GM20000 (cell line): ENCODE measurements around the gene CRTC3.

Experiments
- DNase-seq: peaks from one replicate; pipeline ENCODE4 v3.0.0; 2012; ENCODE audit warnings: low spot score
- CTCF ChIP-seq: IDR thresholded peaks from 2 replicates; pipeline ENCODE4 v1.5.1; 2012; ENCODE audit warnings: mild to moderate bottlenecking, control low read depth; ENCODE audit errors: extremely low read depth, missing control alignments

The CRTC3 gene

GRCh38 chr15:90529371-90530249 is at the start of gene CRTC3:
CRTC3 (plus strand) TSS chr15:90529923; CDS start chr15:90530072, 149 bp downstream.
- peak; percentile 95 for DNase-seq
- no peak for TF ChIP-seq CTCF

- no peak for DNase-seq
- no peak for TF ChIP-seq CTCF
Observed at GRCh38 chr15:90481023-90481422, 48.7 kb upstream of the CRTC3 start.

- TF ChIP-seq CTCF, result peak; percentile 64
- peak; percentile 34 for DNase-seq
Observed at GRCh38 chr15:90482124-90483011, 47.4 kb upstream of the CRTC3 start.

GRCh38 chr15:90483012-90483307 is 46.8 kb upstream of the CRTC3 start:
- TF ChIP-seq CTCF, result no peak

GRCh38 chr15:90483637-90484036 is 46.1 kb upstream of the CRTC3 start:
- TF ChIP-seq CTCF, result no peak
- no peak for DNase-seq

More at GRCh38 chr15:90483012-90483307, 46.8 kb upstream of the CRTC3 start:
- DNase-seq, result no peak

GRCh38 chr15:90487186-90487585 is 42.5 kb upstream of the CRTC3 start:
- no peak for DNase-seq
- TF ChIP-seq CTCF, result no peak

- TF ChIP-seq CTCF, result no peak
- DNase-seq, result no peak
Observed at GRCh38 chr15:90489514-90489913, 40.2 kb upstream of the CRTC3 start.
